Measurements from ENCODE around the gene MAGI2. TPM values are rescaled to one million over a fixed set of nuclear protein-coding genes. Genes with fewer than 3 reads are reported as not detected.

MAGI2 gene
- total RNA-seq, 2 experiments from 2014 or later: 0.09 to 0.19 TPM

- ATAC-seq (no peak), DNase-seq (no peak)
- no peak overlapping the region for H3K4me3 Mint-ChIP-seq
- H3K27me3 Mint-ChIP-seq: no peaks in the 10 kb centered on the region
- H3K27ac Mint-ChIP-seq: no peak overlapping the region
- no peaks in the 10 kb centered on the region for H3K9me3 Mint-ChIP-seq (ENCODE audit: low read depth)
- H3K4me1 Mint-ChIP-seq: no peaks in the 10 kb centered on the region
- CTCF ChIA-PET: no interaction called here
- H3K36me3 Mint-ChIP-seq: no peaks in the 10 kb centered on the region
These were observed 115.8 kb downstream of the MAGI2 start for GRCh38 chr7:79337717-79338116.

- H3K4me1 Mint-ChIP-seq: no peaks in the 10 kb centered on the region
- no peaks in the 10 kb centered on the region for H3K36me3 Mint-ChIP-seq
- no peak overlapping the region for H3K4me3 Mint-ChIP-seq
These were observed 118.6 kb downstream of the MAGI2 start for GRCh38 chr7:79334841-79335240.

GRCh38 chr7:79334334-79334733 lies 119.1 kb downstream of the MAGI2 start:
- H3K27me3 Mint-ChIP-seq: no peaks in the 10 kb centered on the region
- ATAC-seq: no peak
- no peak overlapping the region for H3K27ac Mint-ChIP-seq
- H3K9me3 Mint-ChIP-seq (ENCODE audit: low read depth): no peaks in the 10 kb centered on the region
- no peaks in the 10 kb centered on the region for H3K4me1 Mint-ChIP-seq
- CTCF ChIA-PET: no interaction called here
- H3K4me3 Mint-ChIP-seq: no peak overlapping the region
- no peak for DNase-seq
- no peaks in the 10 kb centered on the region for H3K36me3 Mint-ChIP-seq

More at GRCh38 chr7:79334841-79335240, 118.6 kb downstream of the MAGI2 start:
- Mint-ChIP-seq H3K27ac (no peak overlapping the region), H3K9me3 (ENCODE audit: low read depth) (no peaks in the 10 kb centered on the region), H3K27me3 (no peaks in the 10 kb centered on the region)
- CTCF ChIA-PET: no interaction called here
- no peak for ATAC-seq
- no peak for DNase-seq

GRCh38 chr7:79332091-79332490 lies 121.4 kb downstream of the MAGI2 start:
- no peak for ATAC-seq
- CTCF ChIA-PET: no interaction called here

GRCh38 chr7:79329464-79329863 lies 124.0 kb downstream of the MAGI2 start:
- ATAC-seq (no peak), DNase-seq (no peak)
- Mint-ChIP-seq H3K36me3 (no peaks in the 10 kb centered on the region), H3K27me3 (no peaks in the 10 kb centered on the region), H3K27ac (no peak overlapping the region), H3K9me3 (ENCODE audit: low read depth) (peaks cover 2% of the 10 kb centered on the region), H3K4me1 (no peaks in the 10 kb centered on the region), H3K4me3 (no peak overlapping the region)
- CTCF ChIA-PET: no interaction called here

More at GRCh38 chr7:79332091-79332490, 121.4 kb downstream of the MAGI2 start:
- no peaks in the 10 kb centered on the region for H3K36me3 Mint-ChIP-seq
- H3K27ac Mint-ChIP-seq: no peak overlapping the region
- no peaks in the 10 kb centered on the region for H3K4me1 Mint-ChIP-seq
- peaks cover 2% of the 10 kb centered on the region for H3K9me3 Mint-ChIP-seq (ENCODE audit: low read depth)
- no peak overlapping the region for H3K4me3 Mint-ChIP-seq
- H3K27me3 Mint-ChIP-seq: no peaks in the 10 kb centered on the region
- DNase-seq: no peak

GRCh38 chr7:79320741-79321473 lies 132.6 kb downstream of the MAGI2 start:
- Mint-ChIP-seq H3K4me3 (no peak overlapping the region), H3K36me3 (no peaks in the 10 kb centered on the region), H3K27me3 (no peaks in the 10 kb centered on the region), H3K4me1 (no peaks in the 10 kb centered on the region), H3K9me3 (ENCODE audit: low read depth) (peaks cover 7% of the 10 kb centered on the region), H3K27ac (no peak overlapping the region)
- ATAC-seq: no peak
- CTCF ChIA-PET: no interaction called here
- no peak for DNase-seq

GRCh38 chr7:79319369-79319768 lies 134.1 kb downstream of the MAGI2 start:
- DNase-seq (no peak), ATAC-seq (no peak)
- peaks cover 10% of the 10 kb centered on the region for H3K9me3 Mint-ChIP-seq (ENCODE audit: low read depth)
- H3K4me1 Mint-ChIP-seq: no peaks in the 10 kb centered on the region
- H3K4me3 Mint-ChIP-seq: no peak overlapping the region
- H3K36me3 Mint-ChIP-seq: no peaks in the 10 kb centered on the region
- CTCF ChIA-PET: no interaction called here
- no peak overlapping the region for H3K27ac Mint-ChIP-seq
- no peaks in the 10 kb centered on the region for H3K27me3 Mint-ChIP-seq

- no peaks in the 10 kb centered on the region for H3K4me1 Mint-ChIP-seq
- no peak overlapping the region for H3K27ac Mint-ChIP-seq
- DNase-seq: no peak
- CTCF ChIA-PET: no interaction called here
- peaks cover 8% of the 10 kb centered on the region for H3K9me3 Mint-ChIP-seq (ENCODE audit: low read depth)
- no peaks in the 10 kb centered on the region for H3K27me3 Mint-ChIP-seq
- no peaks in the 10 kb centered on the region for H3K36me3 Mint-ChIP-seq
- no peak for ATAC-seq
- no peak overlapping the region for H3K4me3 Mint-ChIP-seq
These were observed 135.7 kb downstream of the MAGI2 start for GRCh38 chr7:79317728-79318127.

GRCh38 chr7:79312022-79312421 lies 141.4 kb downstream of the MAGI2 start:
- H3K27me3 Mint-ChIP-seq: no peaks in the 10 kb centered on the region
- ATAC-seq (no peak), DNase-seq (no peak)
- no peaks in the 10 kb centered on the region for H3K4me1 Mint-ChIP-seq
- CTCF ChIA-PET: no interaction called here
- no peaks in the 10 kb centered on the region for H3K36me3 Mint-ChIP-seq
- H3K27ac Mint-ChIP-seq: no peak overlapping the region
- no peak overlapping the region for H3K4me3 Mint-ChIP-seq
- H3K9me3 Mint-ChIP-seq (ENCODE audit: low read depth): peaks cover 3% of the 10 kb centered on the region

GRCh38 chr7:79308192-79308591 lies 145.3 kb downstream of the MAGI2 start:
- Mint-ChIP-seq H3K27ac (no peak overlapping the region), H3K4me1 (no peaks in the 10 kb centered on the region), H3K27me3 (no peaks in the 10 kb centered on the region), H3K4me3 (no peak overlapping the region), H3K9me3 (ENCODE audit: low read depth) (peaks cover 3% of the 10 kb centered on the region), H3K36me3 (no peaks in the 10 kb centered on the region)
- no peak for ATAC-seq
- no peak for DNase-seq
- CTCF ChIA-PET: no interaction called here

GRCh38 chr7:79307376-79307775 lies 146.1 kb downstream of the MAGI2 start:
- Mint-ChIP-seq H3K4me1 (no peaks in the 10 kb centered on the region), H3K36me3 (no peaks in the 10 kb centered on the region), H3K27ac (no peak overlapping the region), H3K27me3 (no peaks in the 10 kb centered on the region), H3K9me3 (ENCODE audit: low read depth) (peaks cover 3% of the 10 kb centered on the region), H3K4me3 (no peak overlapping the region)
- DNase-seq: no peak
- no peak for ATAC-seq
- CTCF ChIA-PET: no interaction called here

- Mint-ChIP-seq H3K4me1 (no peaks in the 10 kb centered on the region), H3K27me3 (no peaks in the 10 kb centered on the region), H3K4me3 (no peak overlapping the region), H3K27ac (no peak overlapping the region), H3K36me3 (no peaks in the 10 kb centered on the region), H3K9me3 (ENCODE audit: low read depth) (peaks cover 3% of the 10 kb centered on the region)
- CTCF ChIA-PET: no interaction called here
- ATAC-seq (no peak), DNase-seq (no peak)
These were observed 148.8 kb downstream of the MAGI2 start for GRCh38 chr7:79304711-79305110.

- no peaks in the 10 kb centered on the region for H3K36me3 Mint-ChIP-seq
- H3K9me3 Mint-ChIP-seq (ENCODE audit: low read depth): peaks cover 3% of the 10 kb centered on the region
- ATAC-seq (no peak), DNase-seq (no peak)
- CTCF ChIA-PET: interaction anchor here (1.5 kb wide), 1 partner anchor 13 kb away, joined by 3 read pairs; no protein-coding TSS in a partner anchor
- no peak overlapping the region for H3K4me3 Mint-ChIP-seq
- H3K27ac Mint-ChIP-seq: no peak overlapping the region
- H3K4me1 Mint-ChIP-seq: no peaks in the 10 kb centered on the region
- H3K27me3 Mint-ChIP-seq: no peaks in the 10 kb centered on the region
These were observed 151.2 kb downstream of the MAGI2 start for GRCh38 chr7:79302293-79302692.

GRCh38 chr7:79301419-79301818 lies 152.0 kb downstream of the MAGI2 start:
- H3K4me1 Mint-ChIP-seq: no peaks in the 10 kb centered on the region
- H3K27me3 Mint-ChIP-seq: no peaks in the 10 kb centered on the region
- H3K36me3 Mint-ChIP-seq: no peaks in the 10 kb centered on the region
- CTCF ChIA-PET: interaction anchor here (1.5 kb wide), 1 partner anchor 12 kb away, joined by 3 read pairs; no protein-coding TSS in a partner anchor
- no peak for DNase-seq
- ATAC-seq: no peak
- no peak overlapping the region for H3K27ac Mint-ChIP-seq
- peaks cover 3% of the 10 kb centered on the region for H3K9me3 Mint-ChIP-seq (ENCODE audit: low read depth)
- H3K4me3 Mint-ChIP-seq: no peak overlapping the region

Measured in activated CD8-positive, alpha-beta memory T cell treated with anti-CD3 and anti-CD28 coated beads, Interleukin-2, amount 10 ng/mL, durations not matched to agents 7 days and 5 days (primary cell).